HCT116 (cell line): ENCODE data around the gene CHI3L2. TPM values are rescaled to one million over a fixed set of nuclear protein-coding genes. Genes with fewer than 3 reads are reported as not detected.

Experiments used
- ATAC-seq: fragments of 200-7000 bp; cut with Tn5 transposase; 2 replicates; pipeline ENCODE4 v1.9.1; 2020; ENCODE audit warnings: mild to moderate bottlenecking, moderate library complexity
- BruUV-seq: library from RNA; stranded (reverse); fragments of 400-500 nt; replicated peaks from 2 replicates; lab custom pipeline; 2021; lab: Mats Ljungman, UMichigan
- CTCF ChIA-PET: fragments of 300-600 bp; sonication (Branson Sonifier 250); formaldehyde crosslinking; loops from one replicate; lab custom pipeline; 2021; ENCODE audit warnings: antibody characterized with exemption; lab: Charles Lee
- POLR2A ChIA-PET: fragments of 300-600, 350-600 bp; sonication (Branson Sonifier 250); formaldehyde crosslinking; loops from one replicate; lab custom pipeline; 2021; ENCODE audit warnings: antibody characterized with exemption; lab: Charles Lee
- RAD21 ChIA-PET, 2 experiments: fragments of 300-600 bp; sonication (Branson Sonifier 250); formaldehyde crosslinking; loops; one replicate each; lab custom pipeline; 2023; ENCODE audit warnings: low total read pairs in 2 of 2; ENCODE audit not compliant: uncharacterized antibody in 2 of 2, unreplicated experiment in 2 of 2, low non-redundant PET in 1 of 2; lab: Charles Lee
- DNase-seq: peaks from one replicate; pipeline ENCODE4 v3.0.0-alpha.2; 2010; ENCODE audit warnings: low read depth, low spot score
- H2AFZ ChIP-seq: fragments of 200-600 bp; shearing (Covaris generic), sonication (generic); 2 replicates; pipeline ENCODE4 v1.6.1; 2017; ENCODE audit warnings: low read depth, mixed run types, mixed read lengths, antibody characterized with exemption, low read length; ENCODE audit not compliant: poor library complexity, severe bottlenecking
- H3K27ac ChIP-seq: 2 replicates; pipeline ENCODE4 v1.5.1; 2012; ENCODE audit warnings: low read depth, low read length
- H3K27me3 ChIP-seq: fragments of 200-600 bp; sonication (generic); 2 replicates; pipeline ENCODE4 v1.6.1; 2016; ENCODE audit warnings: mixed run types, low read length, mixed read lengths; ENCODE audit not compliant: insufficient read depth
- H3K36me3 ChIP-seq, 2 experiments: fragments of 200-500 bp in 1 of 2; fragments of 200-600 bp in 1 of 2; sonication (Bioruptor generic) in 1 of 2; sonication (generic) in 1 of 2; 2 replicates each; pipeline versions ENCODE4 v1.5.1 to v1.6.1; 2014 to 2016; ENCODE audit warnings: low read length in 2 of 2, inconsistent platforms in 1 of 2, mixed read lengths in 1 of 2, mixed run types in 1 of 2; ENCODE audit not compliant: insufficient read depth in 2 of 2, control insufficient read depth in 1 of 2
- H3K4me1 ChIP-seq, 2 experiments: fragments of 200-600 bp in 1 of 2; sonication (generic) in 1 of 2; 2 replicates each; pipeline versions ENCODE4 v1.5.1 to v1.6.1; 2012 to 2017; ENCODE audit warnings: low read length in 2 of 2, inconsistent platforms in 1 of 2, mild to moderate bottlenecking in 1 of 2, mixed read lengths in 1 of 2, mixed run types in 1 of 2, moderate library complexity in 1 of 2; ENCODE audit not compliant: insufficient read depth in 2 of 2, control insufficient read depth in 1 of 2
- H3K4me2 ChIP-seq: fragments of 200-600 bp; sonication (generic); 2 replicates; pipeline ENCODE4 v1.6.1; 2017; ENCODE audit warnings: mixed run types, low read length, mixed read lengths
- H3K4me3 ChIP-seq, 2 experiments: fragments of 200-600 bp in 1 of 2; sonication (generic) in 1 of 2; replicated peaks in 1 of 2; 2 replicates each; pipeline ENCODE4 v1.5.1; 2011 to 2016; ENCODE audit warnings: low read length in 2 of 2, control low read depth in 1 of 2, low read depth in 1 of 2, mild to moderate bottlenecking in 1 of 2, mixed read lengths in 1 of 2, mixed run types in 1 of 2
- H3K79me2 ChIP-seq: fragments of 200-600 bp; sonication (generic); 2 replicates; pipeline ENCODE4 v1.6.1; 2017; ENCODE audit warnings: mild to moderate bottlenecking, mixed run types, low read length, moderate library complexity, mixed read lengths; ENCODE audit not compliant: insufficient read depth
- H3K9ac ChIP-seq: fragments of 200-600 bp; sonication (generic); 2 replicates; pipeline ENCODE4 v1.6.1; 2016; ENCODE audit warnings: low read length, mixed read lengths
- H3K9me2 ChIP-seq: fragments of 200-600 bp; sonication (generic), shearing (Covaris generic); 2 replicates; pipeline ENCODE4 v1.6.1; 2017; ENCODE audit warnings: mixed run types, mild to moderate bottlenecking, moderate library complexity; ENCODE audit not compliant: insufficient read depth
- H3K9me3 ChIP-seq, 2 experiments: fragments of 200-500 bp in 1 of 2; fragments of 200-600 bp in 1 of 2; sonication (Bioruptor generic) in 1 of 2; sonication (generic) in 1 of 2; 2 replicates each; pipeline ENCODE4 v1.6.1; 2014 to 2017; ENCODE audit warnings: low read length in 2 of 2, mixed read lengths in 2 of 2, inconsistent platforms in 1 of 2, low read depth in 1 of 2, mild to moderate bottlenecking in 1 of 2, mixed run types in 1 of 2, moderate library complexity in 1 of 2; ENCODE audit not compliant: control insufficient read depth in 1 of 2, insufficient read depth in 1 of 2
- H4K20me1 ChIP-seq: fragments of 200-600 bp; sonication (generic), shearing (Covaris generic); 2 replicates; pipeline ENCODE4 v1.6.1; 2017; ENCODE audit warnings: mixed run types, mild to moderate bottlenecking, moderate library complexity; ENCODE audit not compliant: insufficient read depth
- CBX3 ChIP-seq: IDR thresholded peaks from 2 replicates; pipeline ENCODE4 v1.6.1; 2012; ENCODE audit warnings: low read depth
- CEBPB ChIP-seq: IDR thresholded peaks from 2 replicates; pipeline ENCODE4 v1.6.1; 2012; ENCODE audit warnings: low read depth
- EGR1 ChIP-seq: IDR thresholded peaks from 2 replicates; pipeline ENCODE4 v1.6.1; 2012; ENCODE audit warnings: low read depth
- ELF1 ChIP-seq: IDR thresholded peaks from 2 replicates; pipeline ENCODE4 v1.6.1; 2012; ENCODE audit warnings: low read depth, borderline replicate concordance
- EZH2 ChIP-seq: fragments of 200-600 bp; sonication (generic); IDR thresholded peaks from 2 replicates; pipeline ENCODE4 v1.6.1; 2017; ENCODE audit warnings: antibody characterized with exemption, mixed run types
- EZH2phosphoT487 ChIP-seq: fragments of 200-600 bp; IDR thresholded peaks from 2 replicates; pipeline ENCODE4 v1.6.1; 2018; ENCODE audit warnings: antibody characterized with exemption, borderline replicate concordance
- FOSL1 ChIP-seq: IDR thresholded peaks from 2 replicates; pipeline ENCODE4 v1.6.1; 2012; ENCODE audit warnings: low read depth
- JUND ChIP-seq: IDR thresholded peaks from 2 replicates; pipeline ENCODE4 v1.6.1; 2012
- POLR2A ChIP-seq: IDR thresholded peaks from 2 replicates; pipeline ENCODE4 v1.7.0; 2011; ENCODE audit warnings: borderline replicate concordance; ENCODE audit not compliant: insufficient read depth, insufficient read length; ENCODE audit errors: extremely low read depth
- POLR2AphosphoS5 ChIP-seq: IDR thresholded peaks from 2 replicates; pipeline ENCODE4 v1.6.1; 2011; ENCODE audit warnings: mild to moderate bottlenecking, low read depth, low read length, moderate library complexity
- RAD21 ChIP-seq: IDR thresholded peaks from 2 replicates; pipeline ENCODE4 v1.6.1; 2012; ENCODE audit warnings: low read depth, mild to moderate bottlenecking
- SP1 ChIP-seq: IDR thresholded peaks from 2 replicates; pipeline ENCODE4 v1.6.1; 2012; ENCODE audit warnings: low read depth
- TCF7L2 ChIP-seq: IDR thresholded peaks from 2 replicates; pipeline ENCODE4 v1.7.0; 2011; ENCODE audit warnings: borderline replicate concordance, inconsistent platforms; ENCODE audit not compliant: insufficient read depth, insufficient read length; ENCODE audit errors: extremely low read depth
- YY1 ChIP-seq: IDR thresholded peaks from 2 replicates; pipeline ENCODE4 v1.6.1; 2011; ENCODE audit warnings: low read length, low read depth, moderate library complexity, mild to moderate bottlenecking; ENCODE audit not compliant: insufficient replicate concordance; ENCODE audit errors: extremely low read depth
- ZFX ChIP-seq: fragments of 450-650 bp; IDR thresholded peaks from 2 replicates; pipeline ENCODE4 v1.6.1; 2017
- intact Hi-C: fragments of 100-400 bp; cut with micrococcal nuclease; formaldehyde crosslinking; loops from 2 replicates; pipeline ENCODE4 v1.10.0; 2022
- total RNA-seq: library from RNA; stranded (reverse); gene quantifications from one replicate; pipeline ENCODE4 v1.2.1, GENCODE V29; 2021; ENCODE audit not compliant: unreplicated experiment
- TF ChIP-seq, protein P1 (sequence below), 3 experiments: fragments of 200-600 bp in 1 of 3; sonication (generic) in 1 of 3; IDR thresholded peaks in 2 of 3; conservative IDR thresholded peaks in 1 of 3; 2 replicates each; pipeline ENCODE4 v1.5.1; 2012 to 2017; ENCODE audit warnings: low read depth in 2 of 3, low read length in 2 of 3, antibody characterized with exemption in 1 of 3, borderline replicate concordance in 1 of 3, control low read depth in 1 of 3, mild to moderate bottlenecking in 1 of 3, mixed read lengths in 1 of 3, mixed run types in 1 of 3, moderate library complexity in 1 of 3; ENCODE audit not compliant: insufficient read depth in 1 of 3
- TF ChIP-seq, protein P2 (sequence below): IDR thresholded peaks from 2 replicates; pipeline ENCODE4 v1.6.1; 2011; ENCODE audit warnings: mild to moderate bottlenecking, low read length, moderate library complexity; ENCODE audit not compliant: insufficient replicate concordance; ENCODE audit errors: extremely low read depth
- TF ChIP-seq, protein P3 (sequence below): IDR thresholded peaks from 2 replicates; pipeline ENCODE4 v1.6.1; 2012; ENCODE audit warnings: low read depth

CHI3L2 gene
- total RNA-seq, 1 experiment from 2014 or later: not detected

DNA sequence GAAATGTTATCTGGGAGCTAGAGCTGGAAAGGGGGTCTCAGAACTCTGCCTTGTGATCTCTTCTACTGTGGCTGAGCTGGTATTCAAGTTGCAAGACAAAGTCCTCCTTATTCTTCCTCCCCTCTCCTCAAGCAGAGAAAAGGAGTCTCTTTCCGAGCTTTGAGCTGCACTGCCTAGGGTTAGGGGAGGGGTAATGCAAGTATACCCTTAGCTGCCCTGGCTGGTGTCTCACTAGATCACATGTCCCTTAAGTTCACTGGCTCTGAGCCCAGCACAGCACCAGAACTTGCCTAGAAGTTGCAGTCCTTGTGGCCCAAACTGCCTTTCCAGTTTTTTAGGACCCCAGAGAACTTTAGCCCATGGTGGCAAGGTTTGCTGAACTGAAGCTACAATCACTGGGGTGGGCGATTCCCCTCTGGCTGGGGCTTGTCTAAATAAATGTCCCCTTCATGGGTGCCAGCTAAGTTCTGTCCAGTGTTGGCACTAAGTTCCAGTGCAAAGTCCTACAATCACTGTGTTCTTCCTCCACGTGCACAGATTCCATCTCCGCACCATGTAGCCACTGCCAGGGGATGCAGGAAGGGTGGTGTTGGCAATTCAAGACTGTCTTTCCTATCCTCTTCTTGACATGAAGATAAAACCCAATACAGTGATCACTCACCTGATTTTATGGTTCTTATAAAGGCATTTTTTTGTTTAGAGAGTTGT is 40.4 kb downstream of the CHI3L2 start:
- Histone ChIP-seq H3K9me2 (no peaks in the 10 kb centered on the region), H3K79me2 (no peaks in the 10 kb centered on the region), H3K4me2 (no peak overlapping the region), H4K20me1 (no peaks in the 10 kb centered on the region), H3K4me3 (no peak overlapping the region), H3K27ac (no peak overlapping the region), H2AFZ (no peak overlapping the region), H3K9me3 (no peaks in the 10 kb centered on the region), H3K36me3 (no peaks in the 10 kb centered on the region), H3K27me3 (peaks cover 15% of the 10 kb centered on the region), H3K9ac (no peak overlapping the region), H3K4me1 (no peaks in the 10 kb centered on the region)
- ChIA-PET POLR2A (no interaction called here), CTCF (no interaction called here), RAD21 (no interaction called here)
- BruUV-seq: no TSS peak
- intact Hi-C loops: no loop called here
- DNase-seq (no peak), ATAC-seq (no peak)
- TF ChIP-seq, protein P1, sequence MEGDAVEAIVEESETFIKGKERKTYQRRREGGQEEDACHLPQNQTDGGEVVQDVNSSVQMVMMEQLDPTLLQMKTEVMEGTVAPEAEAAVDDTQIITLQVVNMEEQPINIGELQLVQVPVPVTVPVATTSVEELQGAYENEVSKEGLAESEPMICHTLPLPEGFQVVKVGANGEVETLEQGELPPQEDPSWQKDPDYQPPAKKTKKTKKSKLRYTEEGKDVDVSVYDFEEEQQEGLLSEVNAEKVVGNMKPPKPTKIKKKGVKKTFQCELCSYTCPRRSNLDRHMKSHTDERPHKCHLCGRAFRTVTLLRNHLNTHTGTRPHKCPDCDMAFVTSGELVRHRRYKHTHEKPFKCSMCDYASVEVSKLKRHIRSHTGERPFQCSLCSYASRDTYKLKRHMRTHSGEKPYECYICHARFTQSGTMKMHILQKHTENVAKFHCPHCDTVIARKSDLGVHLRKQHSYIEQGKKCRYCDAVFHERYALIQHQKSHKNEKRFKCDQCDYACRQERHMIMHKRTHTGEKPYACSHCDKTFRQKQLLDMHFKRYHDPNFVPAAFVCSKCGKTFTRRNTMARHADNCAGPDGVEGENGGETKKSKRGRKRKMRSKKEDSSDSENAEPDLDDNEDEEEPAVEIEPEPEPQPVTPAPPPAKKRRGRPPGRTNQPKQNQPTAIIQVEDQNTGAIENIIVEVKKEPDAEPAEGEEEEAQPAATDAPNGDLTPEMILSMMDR (IDR thresholded peaks at IDR 0.05 in 2 of 3, conservative IDR thresholded peaks at IDR 0.05 in 1 of 3; ENCODE audit: borderline replicate concordance in 1 of 3, insufficient read depth in 1 of 3, low read depth in 2 of 3, low read length in 2 of 3): no peak
- no peak for TF ChIP-seq SP1
- TF ChIP-seq YY1: no peak
- TF ChIP-seq CBX3: no peak
- no peak for TF ChIP-seq ELF1
- TF ChIP-seq EZH2: no peak
- TF ChIP-seq, protein P2, sequence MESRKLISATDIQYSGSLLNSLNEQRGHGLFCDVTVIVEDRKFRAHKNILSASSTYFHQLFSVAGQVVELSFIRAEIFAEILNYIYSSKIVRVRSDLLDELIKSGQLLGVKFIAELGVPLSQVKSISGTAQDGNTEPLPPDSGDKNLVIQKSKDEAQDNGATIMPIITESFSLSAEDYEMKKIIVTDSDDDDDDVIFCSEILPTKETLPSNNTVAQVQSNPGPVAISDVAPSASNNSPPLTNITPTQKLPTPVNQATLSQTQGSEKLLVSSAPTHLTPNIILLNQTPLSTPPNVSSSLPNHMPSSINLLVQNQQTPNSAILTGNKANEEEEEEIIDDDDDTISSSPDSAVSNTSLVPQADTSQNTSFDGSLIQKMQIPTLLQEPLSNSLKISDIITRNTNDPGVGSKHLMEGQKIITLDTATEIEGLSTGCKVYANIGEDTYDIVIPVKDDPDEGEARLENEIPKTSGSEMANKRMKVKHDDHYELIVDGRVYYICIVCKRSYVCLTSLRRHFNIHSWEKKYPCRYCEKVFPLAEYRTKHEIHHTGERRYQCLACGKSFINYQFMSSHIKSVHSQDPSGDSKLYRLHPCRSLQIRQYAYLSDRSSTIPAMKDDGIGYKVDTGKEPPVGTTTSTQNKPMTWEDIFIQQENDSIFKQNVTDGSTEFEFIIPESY: no peak
- TF ChIP-seq, protein P3, sequence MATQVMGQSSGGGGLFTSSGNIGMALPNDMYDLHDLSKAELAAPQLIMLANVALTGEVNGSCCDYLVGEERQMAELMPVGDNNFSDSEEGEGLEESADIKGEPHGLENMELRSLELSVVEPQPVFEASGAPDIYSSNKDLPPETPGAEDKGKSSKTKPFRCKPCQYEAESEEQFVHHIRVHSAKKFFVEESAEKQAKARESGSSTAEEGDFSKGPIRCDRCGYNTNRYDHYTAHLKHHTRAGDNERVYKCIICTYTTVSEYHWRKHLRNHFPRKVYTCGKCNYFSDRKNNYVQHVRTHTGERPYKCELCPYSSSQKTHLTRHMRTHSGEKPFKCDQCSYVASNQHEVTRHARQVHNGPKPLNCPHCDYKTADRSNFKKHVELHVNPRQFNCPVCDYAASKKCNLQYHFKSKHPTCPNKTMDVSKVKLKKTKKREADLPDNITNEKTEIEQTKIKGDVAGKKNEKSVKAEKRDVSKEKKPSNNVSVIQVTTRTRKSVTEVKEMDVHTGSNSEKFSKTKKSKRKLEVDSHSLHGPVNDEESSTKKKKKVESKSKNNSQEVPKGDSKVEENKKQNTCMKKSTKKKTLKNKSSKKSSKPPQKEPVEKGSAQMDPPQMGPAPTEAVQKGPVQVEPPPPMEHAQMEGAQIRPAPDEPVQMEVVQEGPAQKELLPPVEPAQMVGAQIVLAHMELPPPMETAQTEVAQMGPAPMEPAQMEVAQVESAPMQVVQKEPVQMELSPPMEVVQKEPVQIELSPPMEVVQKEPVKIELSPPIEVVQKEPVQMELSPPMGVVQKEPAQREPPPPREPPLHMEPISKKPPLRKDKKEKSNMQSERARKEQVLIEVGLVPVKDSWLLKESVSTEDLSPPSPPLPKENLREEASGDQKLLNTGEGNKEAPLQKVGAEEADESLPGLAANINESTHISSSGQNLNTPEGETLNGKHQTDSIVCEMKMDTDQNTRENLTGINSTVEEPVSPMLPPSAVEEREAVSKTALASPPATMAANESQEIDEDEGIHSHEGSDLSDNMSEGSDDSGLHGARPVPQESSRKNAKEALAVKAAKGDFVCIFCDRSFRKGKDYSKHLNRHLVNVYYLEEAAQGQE: no peak
- no peak for TF ChIP-seq JUND
- no peak for TF ChIP-seq ZFX
- no peak for TF ChIP-seq RAD21
- TF ChIP-seq CEBPB: no peak
- TF ChIP-seq POLR2AphosphoS5: no peak
- TF ChIP-seq EGR1: no peak
- no peak for TF ChIP-seq EZH2phosphoT487
- TF ChIP-seq TCF7L2: no peak
- no peak for TF ChIP-seq POLR2A
- TF ChIP-seq FOSL1: no peak
